ENCODE data around the gene PSME3.
"Not testable (repeated sequence)": the region's sequence is repeated elsewhere in the genome, so short reads cannot be mapped to it uniquely, and the experiment has no call there.

Gene PSME3

DNA sequence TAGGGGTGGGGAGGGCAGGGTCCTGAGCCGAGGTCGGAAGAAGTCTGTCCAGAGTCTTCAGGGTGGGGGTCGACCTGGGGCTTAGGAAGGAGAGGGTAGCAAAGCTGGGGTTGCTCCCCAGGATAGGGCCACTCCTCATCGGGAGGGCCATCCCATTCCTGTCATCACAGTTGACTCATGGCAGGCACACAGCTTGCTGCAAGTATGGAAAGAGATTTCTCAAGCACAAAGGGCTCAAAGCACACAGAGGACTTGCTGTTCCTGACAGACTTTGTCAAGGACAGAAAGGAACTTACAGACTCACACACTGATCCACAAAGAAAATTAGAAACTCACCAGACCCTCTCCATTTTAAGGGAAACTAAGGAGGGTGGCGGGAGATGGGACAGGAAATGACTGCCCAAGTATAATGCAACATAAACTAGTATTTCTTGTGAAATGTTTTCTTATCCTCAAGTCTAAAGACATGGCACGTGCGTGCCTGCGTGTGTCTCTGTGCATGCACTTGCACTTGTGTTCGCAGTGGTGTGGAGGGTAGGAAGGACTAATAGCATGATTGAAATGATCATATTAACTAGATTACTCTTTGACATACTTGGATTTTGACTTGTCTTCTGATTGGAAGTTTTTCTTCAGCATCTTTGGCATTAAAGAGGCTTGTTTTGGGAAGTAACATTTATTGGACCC lies 13.5 kb downstream of the PSME3 start:
- TF ChIP-seq, protein P1, sequence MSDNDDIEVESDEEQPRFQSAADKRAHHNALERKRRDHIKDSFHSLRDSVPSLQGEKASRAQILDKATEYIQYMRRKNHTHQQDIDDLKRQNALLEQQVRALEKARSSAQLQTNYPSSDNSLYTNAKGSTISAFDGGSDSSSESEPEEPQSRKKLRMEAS (IDR thresholded peaks at IDR 0.05; ENCODE audit: low read depth, low read length): no peak
- TF ChIP-seq POLR2A (IDR thresholded peaks at IDR 0.05; ENCODE audit: extremely low read depth, insufficient read length) (no peak), CTCF (IDR thresholded peaks at IDR 0.05; ENCODE audit: low read depth, low read length) (no peak), MYC (IDR thresholded peaks at IDR 0.05; ENCODE audit: low read depth, low read length) (no peak)
- H3K4me3 ChIP-seq (ENCODE audit: low read depth, low read length): no peak overlapping the region
- DNase-seq (ENCODE audit: low read depth): peak; percentile 33

GRCh38 chr17:42848093-42848492 lies 14.9 kb downstream of the PSME3 start:
- H3K4me3 ChIP-seq (ENCODE audit: low read depth, low read length): no peak overlapping the region
- no peak for DNase-seq (ENCODE audit: low read depth)
- TF ChIP-seq POLR2A (IDR thresholded peaks at IDR 0.05; ENCODE audit: extremely low read depth, insufficient read length) (no peak), MYC (IDR thresholded peaks at IDR 0.05; ENCODE audit: low read depth, low read length) (no peak), CTCF (IDR thresholded peaks at IDR 0.05; ENCODE audit: low read depth, low read length) (no peak)
- TF ChIP-seq, protein P1 (IDR thresholded peaks at IDR 0.05; ENCODE audit: low read depth, low read length): no peak

DNA sequence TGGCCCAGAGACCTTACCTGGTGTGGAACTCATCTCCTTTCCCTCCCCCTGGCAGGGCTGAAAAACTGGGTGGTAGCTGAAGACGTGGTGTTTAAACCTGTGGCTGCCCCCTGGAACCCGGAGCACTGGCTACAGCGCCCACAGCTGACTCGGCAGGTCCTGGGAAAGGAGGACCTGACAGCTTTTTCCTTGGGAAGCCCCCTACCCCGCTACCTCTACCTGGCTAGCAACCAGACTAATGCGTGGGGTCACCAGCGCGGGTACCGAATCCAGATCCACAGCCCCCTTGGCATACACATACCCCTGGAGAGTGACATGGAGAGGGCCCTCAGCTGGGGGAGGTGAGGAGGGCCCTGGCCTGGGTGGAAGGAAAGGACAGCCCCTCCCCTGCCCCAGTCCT lies 15.8 kb downstream of the PSME3 start:
- no peak overlapping the region for H3K4me3 ChIP-seq (ENCODE audit: low read depth, low read length)
- TF ChIP-seq MYC (IDR thresholded peaks at IDR 0.05; ENCODE audit: low read depth, low read length) (no peak), POLR2A (IDR thresholded peaks at IDR 0.05; ENCODE audit: extremely low read depth, insufficient read length) (no peak), CTCF (IDR thresholded peaks at IDR 0.05; ENCODE audit: low read depth, low read length) (no peak)
- TF ChIP-seq, protein P1 (IDR thresholded peaks at IDR 0.05; ENCODE audit: low read depth, low read length): no peak
- no peak for DNase-seq (ENCODE audit: low read depth)

- H3K4me3 ChIP-seq (ENCODE audit: low read depth, low read length): no peak overlapping the region
- DNase-seq (ENCODE audit: low read depth): no peak
- no peak for TF ChIP-seq CTCF (IDR thresholded peaks at IDR 0.05; ENCODE audit: low read depth, low read length)
- no peak for TF ChIP-seq POLR2A (IDR thresholded peaks at IDR 0.05; ENCODE audit: extremely low read depth, insufficient read length)
- no peak for TF ChIP-seq MYC (IDR thresholded peaks at IDR 0.05; ENCODE audit: low read depth, low read length)
- TF ChIP-seq, protein P1 (IDR thresholded peaks at IDR 0.05; ENCODE audit: low read depth, low read length): no peak
Observed at GRCh38 chr17:42849451-42850181, 16.4 kb downstream of the PSME3 start.

DNA sequence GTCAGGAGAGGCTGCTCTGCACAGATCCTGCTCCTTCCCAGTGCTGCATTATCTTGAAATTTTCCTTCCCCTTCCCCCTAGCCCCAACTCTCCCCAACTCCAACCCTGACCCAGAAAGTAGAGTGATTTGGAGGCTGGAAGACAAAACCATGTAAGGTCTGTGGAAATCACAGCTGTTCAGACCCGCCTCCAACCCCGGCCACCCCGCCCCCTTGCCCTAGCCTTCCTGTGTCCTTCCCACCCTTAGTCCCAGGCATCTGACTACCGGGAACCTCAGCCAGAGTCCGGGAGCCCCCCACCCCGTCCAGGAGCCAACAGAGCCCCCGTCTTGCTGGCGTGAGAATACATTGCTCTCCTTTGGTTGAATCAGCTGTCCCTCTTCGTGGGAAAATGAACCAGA lies 17.8 kb downstream of the PSME3 start, which contains the start of gene AOC3:
TSS of gene AOC3 (plus strand) at position 246 of the 400 bp plus-strand sequence. CDS start at position 391, 145 bp downstream.
- TF ChIP-seq, protein P1 (IDR thresholded peaks at IDR 0.05; ENCODE audit: low read depth, low read length): no peak
- TF ChIP-seq CTCF (IDR thresholded peaks at IDR 0.05; ENCODE audit: low read depth, low read length): no peak
- TF ChIP-seq MYC (IDR thresholded peaks at IDR 0.05; ENCODE audit: low read depth, low read length): no peak
- no peak for DNase-seq (ENCODE audit: low read depth)
- H3K4me3 ChIP-seq (ENCODE audit: low read depth, low read length): no peak within 1 kb of the TSS

- DNase-seq (ENCODE audit: low read depth); H3K4me3 ChIP-seq (ENCODE audit: low read depth, low read length): not testable (repeated sequence)
Observed at GRCh38 chr17:42851371-42852240, 18.4 kb downstream of the PSME3 start.
